ENCODE measurements around the gene C10orf53. TPM values are rescaled to one million over a fixed set of nuclear protein-coding genes. Genes with fewer than 3 reads are reported as not detected.

The C10orf53 gene, protein sequence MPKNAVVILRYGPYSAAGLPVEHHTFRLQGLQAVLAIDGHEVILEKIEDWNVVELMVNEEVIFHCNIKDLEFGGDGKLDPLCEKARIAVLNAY
- total RNA-seq, result not detected

DNA sequence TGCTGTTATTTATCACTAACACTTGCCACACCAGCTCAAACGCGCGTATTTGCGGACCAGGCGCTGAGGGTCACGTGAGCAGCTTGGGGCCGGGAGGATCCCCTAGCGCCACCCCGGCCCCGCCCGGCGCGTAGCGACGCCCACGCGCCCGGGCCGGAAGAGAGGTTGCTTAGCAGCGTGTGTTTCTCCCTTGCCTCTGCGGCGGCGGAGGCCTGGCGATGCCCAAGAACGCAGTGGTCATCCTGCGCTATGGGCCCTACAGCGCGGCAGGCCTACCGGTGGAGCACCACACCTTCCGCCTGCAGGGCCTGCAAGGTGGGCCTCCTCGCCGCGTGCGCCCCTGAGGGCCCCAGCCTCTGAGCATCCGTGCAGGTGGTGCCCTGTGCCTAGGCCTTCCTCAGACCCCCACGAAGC is at the start of gene C10orf53:
TSS of gene C10orf53 (plus strand) at position 172 of the 414 bp plus-strand sequence. CDS start at position 219, 47 bp downstream.
- Mint-ChIP-seq H3K4me1 (ENCODE audit: low read depth) (peaks cover 1% of the 10 kb centered on the region), H3K9me3 (peaks cover 24% of the 10 kb centered on the region), H3K36me3 (ENCODE audit: insufficient read depth) (peaks cover 3% of the 10 kb centered on the region), H3K27me3 (ENCODE audit: low read depth) (peaks cover 29% of the 10 kb centered on the region), H3K4me3 (no peak within 1 kb of the TSS)
- ATAC-seq, result peak in 1 of 2 donors; percentile 53
- DNase-seq, result no peak

DNA sequence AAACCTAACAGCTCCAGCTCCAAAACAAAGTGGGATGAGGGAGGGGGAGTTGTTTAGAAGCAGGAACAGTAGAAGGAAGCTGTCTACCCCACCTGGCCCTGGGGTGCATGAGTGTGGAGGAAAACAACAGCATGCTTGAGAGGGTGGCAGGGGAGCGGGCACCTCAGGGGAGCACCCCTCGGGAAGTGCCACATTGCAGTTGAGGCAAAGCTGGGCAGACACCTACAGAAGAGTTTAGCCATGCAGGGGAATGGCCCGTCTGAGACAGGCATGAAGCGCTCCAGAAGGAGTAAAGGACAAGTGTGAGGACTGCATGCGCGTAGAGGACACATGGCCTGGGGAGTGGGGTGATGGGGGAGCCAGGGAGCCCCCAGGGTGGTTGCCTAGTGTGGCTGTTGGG is 47.5 kb upstream of the C10orf53 start:
- DNase-seq, result no peak
- no peaks in the 10 kb centered on the region for H3K36me3 Mint-ChIP-seq (ENCODE audit: insufficient read depth)
- no peaks in the 10 kb centered on the region for H3K4me1 Mint-ChIP-seq (ENCODE audit: low read depth)
- no peaks in the 10 kb centered on the region for H3K9me3 Mint-ChIP-seq
- H3K4me3 Mint-ChIP-seq, result no peak overlapping the region
- H3K27me3 Mint-ChIP-seq (ENCODE audit: low read depth), result no peaks in the 10 kb centered on the region
- no peak for ATAC-seq

DNA sequence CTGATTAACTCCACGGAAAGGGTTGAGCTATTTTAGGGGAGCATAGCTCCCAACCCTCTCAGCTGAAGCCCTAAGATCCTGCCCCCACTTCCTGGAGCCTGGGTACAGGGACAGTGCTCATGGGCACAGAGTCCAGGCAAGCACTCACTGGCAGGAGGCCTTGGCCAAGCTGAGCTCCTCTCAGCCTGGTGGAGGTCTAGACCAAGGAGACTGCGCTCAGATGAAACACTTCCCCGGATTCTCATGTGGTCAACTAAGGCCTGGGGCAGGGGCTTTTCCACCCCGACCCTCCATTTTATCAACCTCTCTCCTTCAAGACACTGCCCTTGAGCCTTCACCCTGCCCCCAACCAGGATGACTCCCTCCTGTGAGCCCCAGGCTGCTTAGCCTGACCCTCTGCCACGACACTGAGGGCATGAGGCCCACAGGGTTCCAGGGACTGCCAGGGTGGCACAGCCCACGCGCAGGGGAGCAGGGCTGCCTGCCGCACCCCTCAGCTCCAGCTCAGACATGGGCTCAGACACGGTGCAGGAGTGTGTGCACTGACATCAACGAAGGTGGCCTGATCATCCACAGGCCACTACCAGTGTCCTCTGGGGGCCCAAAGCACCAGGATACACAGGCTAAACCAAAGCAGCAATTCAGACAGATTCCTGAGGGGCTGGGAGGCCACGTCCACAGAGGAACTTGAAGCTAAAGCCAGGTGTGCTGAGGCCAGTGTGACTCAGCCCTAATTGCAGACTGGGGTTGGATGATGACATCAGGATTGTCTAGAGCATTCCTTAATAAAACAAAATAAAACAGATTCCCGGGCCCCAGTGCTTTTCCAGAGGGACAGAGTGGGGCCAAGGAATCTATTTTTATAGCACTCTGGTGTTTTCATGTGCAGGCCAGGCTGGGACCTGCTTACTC is 46.8 kb upstream of the C10orf53 start:
- H3K9me3 Mint-ChIP-seq, result no peaks in the 10 kb centered on the region
- no peaks in the 10 kb centered on the region for H3K4me1 Mint-ChIP-seq (ENCODE audit: low read depth)
- no peak for DNase-seq
- no peaks in the 10 kb centered on the region for H3K36me3 Mint-ChIP-seq (ENCODE audit: insufficient read depth)
- H3K27me3 Mint-ChIP-seq (ENCODE audit: low read depth), result no peaks in the 10 kb centered on the region
- H3K4me3 Mint-ChIP-seq, result no peak overlapping the region
- no peak for ATAC-seq

DNA sequence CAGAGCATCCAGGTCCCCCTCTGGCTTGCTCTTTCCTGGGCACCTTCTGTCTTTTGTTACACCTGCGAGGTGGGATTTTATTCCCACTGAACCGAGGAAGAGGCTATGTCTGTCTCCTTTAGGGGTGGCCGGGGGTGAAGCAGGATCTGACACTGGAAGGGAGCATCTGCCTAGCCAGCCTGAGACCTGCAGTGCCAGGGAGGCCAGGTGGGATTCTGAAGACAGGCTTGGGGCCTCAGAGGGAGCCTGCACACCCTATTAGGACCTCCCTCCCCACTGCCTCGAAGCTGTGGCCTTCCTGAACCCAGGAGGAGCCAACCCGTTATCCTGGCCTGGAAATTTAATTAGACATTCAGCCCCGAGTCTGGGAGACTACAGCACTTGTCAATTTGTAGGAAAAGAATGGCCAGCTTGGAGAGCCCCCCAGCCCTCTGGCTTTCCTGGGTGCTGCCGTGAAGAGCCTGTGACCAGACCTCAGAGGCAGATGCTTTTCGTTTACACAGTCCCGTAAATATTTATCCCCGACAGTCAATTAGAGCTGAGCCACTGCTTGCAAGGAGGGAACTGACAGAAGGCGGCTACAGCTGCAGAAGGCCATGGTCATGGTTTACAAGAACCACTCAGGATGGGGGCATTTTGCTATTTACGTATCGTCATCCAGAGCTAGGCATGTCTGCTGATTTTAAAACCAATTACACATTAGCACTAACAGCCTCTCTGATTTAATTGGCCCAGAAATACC is 46.0 kb upstream of the C10orf53 start:
- H3K4me3 Mint-ChIP-seq, result no peak overlapping the region
- no peaks in the 10 kb centered on the region for H3K27me3 Mint-ChIP-seq (ENCODE audit: low read depth)
- ATAC-seq, result no peak
- no peaks in the 10 kb centered on the region for H3K4me1 Mint-ChIP-seq (ENCODE audit: low read depth)
- no peaks in the 10 kb centered on the region for H3K9me3 Mint-ChIP-seq
- no peaks in the 10 kb centered on the region for H3K36me3 Mint-ChIP-seq (ENCODE audit: insufficient read depth)
- DNase-seq, result no peak

DNA sequence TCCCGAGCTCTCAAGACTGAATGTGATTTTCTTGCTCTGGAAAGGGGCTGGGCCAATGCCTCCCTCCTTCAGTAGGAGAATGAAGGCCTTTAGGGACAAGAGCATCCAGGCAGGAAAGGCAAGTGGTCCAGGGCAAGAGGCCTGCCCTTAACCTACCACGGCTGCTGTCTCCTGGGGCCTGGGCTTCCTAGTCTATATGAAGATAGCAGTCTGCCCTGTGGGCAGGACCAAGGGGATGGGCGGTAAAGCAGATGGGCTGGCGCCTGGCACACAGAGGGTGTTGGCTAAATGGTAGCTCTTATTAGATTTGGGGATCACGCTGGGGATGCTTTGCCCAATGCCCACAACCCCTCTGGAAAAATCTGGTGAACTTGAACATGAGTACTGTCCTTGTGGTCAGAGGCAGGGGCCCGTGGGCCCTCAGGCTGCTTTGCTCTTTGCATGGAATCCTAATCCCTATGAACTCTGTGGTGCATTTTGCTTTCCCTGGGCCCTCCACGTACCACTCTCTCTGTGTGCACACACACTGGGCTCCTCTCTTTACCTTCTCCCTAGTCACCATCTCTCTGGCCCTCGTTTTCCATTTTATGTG is 45.3 kb upstream of the C10orf53 start:
- ATAC-seq (no peak), DNase-seq (no peak)
- H3K36me3 Mint-ChIP-seq (ENCODE audit: insufficient read depth), result no peaks in the 10 kb centered on the region
- no peaks in the 10 kb centered on the region for H3K27me3 Mint-ChIP-seq (ENCODE audit: low read depth)
- no peaks in the 10 kb centered on the region for H3K4me1 Mint-ChIP-seq (ENCODE audit: low read depth)
- no peak overlapping the region for H3K4me3 Mint-ChIP-seq
- H3K9me3 Mint-ChIP-seq, result no peaks in the 10 kb centered on the region

DNA sequence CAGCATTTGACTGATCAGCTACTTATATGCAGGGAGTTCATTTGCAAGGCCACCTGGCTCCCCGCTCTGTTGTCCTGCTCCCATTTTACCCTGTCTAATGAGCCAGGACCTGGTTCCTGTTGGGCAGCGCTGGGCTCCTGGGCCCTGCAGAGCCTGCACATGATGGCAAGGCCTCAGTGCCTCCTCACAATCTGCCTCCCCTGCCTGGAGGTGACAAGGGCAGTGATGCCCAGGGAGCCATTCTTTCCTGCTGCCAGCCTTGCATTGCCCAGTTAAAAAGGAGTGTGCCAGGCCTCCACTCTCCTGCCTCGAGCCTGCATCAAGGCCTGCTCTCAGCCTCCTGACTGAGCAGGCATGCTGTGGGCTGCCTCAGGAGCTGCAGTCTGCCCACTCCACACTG is 37.1 kb upstream of the C10orf53 start:
- DNase-seq (no peak), ATAC-seq (no peak)
- Mint-ChIP-seq H3K27me3 (ENCODE audit: low read depth) (peaks cover 32% of the 10 kb centered on the region), H3K9me3 (no peaks in the 10 kb centered on the region), H3K4me1 (ENCODE audit: low read depth) (no peaks in the 10 kb centered on the region), H3K4me3 (no peak overlapping the region), H3K36me3 (ENCODE audit: insufficient read depth) (no peaks in the 10 kb centered on the region)

DNA sequence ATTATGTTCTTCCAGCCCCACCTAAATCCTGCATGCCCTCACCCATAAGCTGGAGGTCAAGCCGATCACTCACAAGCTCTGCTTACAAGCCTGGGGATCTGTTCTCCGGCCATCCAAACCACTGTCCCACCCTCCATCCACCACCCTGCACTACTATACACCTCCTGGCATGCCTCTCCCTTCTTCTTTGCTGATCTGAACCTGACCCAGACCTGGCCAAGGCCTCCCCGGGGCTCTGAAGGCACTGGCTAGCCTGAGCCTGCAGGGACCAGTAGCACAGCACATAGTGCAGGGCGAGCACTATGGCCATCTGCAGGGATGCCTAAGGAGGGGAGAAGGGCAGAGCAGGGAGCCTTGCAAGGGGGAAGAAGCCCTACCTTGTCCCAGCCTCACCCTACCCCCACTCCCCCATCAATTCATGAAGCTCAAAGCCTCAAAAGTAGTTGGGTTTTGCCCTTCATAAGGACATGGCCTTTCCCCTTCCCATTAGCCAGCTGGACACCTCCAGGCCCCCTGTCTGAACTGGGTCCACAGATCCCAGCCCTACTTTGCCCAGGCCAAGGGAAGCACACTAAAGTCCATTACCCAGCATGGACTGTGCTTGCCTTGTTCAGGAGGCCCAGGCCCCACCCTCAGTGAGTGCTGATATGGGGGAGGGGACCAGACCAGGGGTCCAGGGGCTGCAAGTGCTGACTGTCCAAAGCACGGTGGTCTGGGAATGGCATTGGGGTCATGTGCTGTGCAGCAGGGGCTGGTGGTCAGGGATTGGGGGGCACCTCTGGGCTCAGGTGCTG is 36.0 kb upstream of the C10orf53 start:
- Mint-ChIP-seq H3K4me1 (ENCODE audit: low read depth) (peaks cover 2% of the 10 kb centered on the region), H3K9me3 (no peaks in the 10 kb centered on the region), H3K36me3 (ENCODE audit: insufficient read depth) (no peaks in the 10 kb centered on the region), H3K4me3 (no peak overlapping the region), H3K27me3 (ENCODE audit: low read depth) (peaks cover 32% of the 10 kb centered on the region)
- DNase-seq, result no peak
- no peak for ATAC-seq

DNA sequence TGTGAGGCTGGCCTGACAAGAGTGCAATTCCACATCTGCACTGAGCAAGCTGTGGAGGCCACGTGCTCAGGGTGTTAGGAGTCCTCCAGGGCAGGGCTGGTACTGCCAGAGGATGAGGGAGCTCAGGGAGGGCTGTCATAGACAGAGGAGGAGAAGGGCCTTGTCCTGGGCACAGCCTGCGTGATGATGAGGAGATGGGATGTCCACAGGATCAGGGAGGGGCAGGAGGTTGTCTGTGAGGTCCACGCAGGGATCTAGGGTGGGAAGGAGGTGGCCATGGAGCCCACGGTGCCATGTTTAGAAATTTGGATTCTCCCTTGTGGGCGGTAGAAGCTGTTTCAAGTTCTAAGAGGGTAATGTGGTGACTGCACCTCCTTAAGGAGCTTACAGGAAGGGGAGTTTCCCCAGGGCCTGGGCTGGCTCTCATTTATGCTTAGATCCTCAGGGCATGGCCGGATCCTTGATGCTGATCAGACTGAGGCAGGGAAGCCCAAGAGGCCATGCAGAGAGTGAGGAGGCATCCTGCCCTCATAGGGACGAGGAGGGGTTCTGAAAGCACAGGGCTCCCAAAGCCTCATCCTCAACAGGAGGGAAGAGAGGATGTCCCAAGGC is 35.3 kb upstream of the C10orf53 start:
- Mint-ChIP-seq H3K9me3 (no peaks in the 10 kb centered on the region), H3K36me3 (ENCODE audit: insufficient read depth) (no peaks in the 10 kb centered on the region), H3K4me3 (no peak overlapping the region), H3K27me3 (ENCODE audit: low read depth) (peaks cover 32% of the 10 kb centered on the region), H3K4me1 (ENCODE audit: low read depth) (peaks cover 3% of the 10 kb centered on the region)
- no peak for ATAC-seq
- no peak for DNase-seq

DNA sequence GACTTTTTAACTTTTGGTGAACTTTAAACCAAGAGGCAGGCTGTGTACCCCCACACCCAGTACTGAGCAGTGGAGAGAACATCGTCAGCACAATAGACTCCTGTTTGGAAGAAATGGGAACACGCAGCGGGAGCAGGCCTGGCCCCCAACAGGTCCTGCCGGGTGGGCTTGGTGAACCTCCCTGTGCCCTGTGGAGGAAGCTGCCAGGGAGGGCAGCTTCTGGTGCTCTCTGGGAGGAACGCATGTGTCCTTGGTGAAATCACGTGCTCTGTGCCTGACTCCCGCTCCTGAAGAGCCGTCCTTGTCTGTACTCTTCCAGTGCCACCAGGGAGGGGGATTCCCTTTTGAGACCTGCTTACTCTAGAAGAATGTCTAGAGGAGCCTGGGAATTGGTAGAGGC is 34.0 kb upstream of the C10orf53 start:
- no peaks in the 10 kb centered on the region for H3K36me3 Mint-ChIP-seq (ENCODE audit: insufficient read depth)
- no peak for DNase-seq
- H3K4me3 Mint-ChIP-seq, result no peak overlapping the region
- H3K9me3 Mint-ChIP-seq, result no peaks in the 10 kb centered on the region
- peaks cover 8% of the 10 kb centered on the region for H3K4me1 Mint-ChIP-seq (ENCODE audit: low read depth)
- no peak for ATAC-seq
- H3K27me3 Mint-ChIP-seq (ENCODE audit: low read depth), result peaks cover 32% of the 10 kb centered on the region

DNA sequence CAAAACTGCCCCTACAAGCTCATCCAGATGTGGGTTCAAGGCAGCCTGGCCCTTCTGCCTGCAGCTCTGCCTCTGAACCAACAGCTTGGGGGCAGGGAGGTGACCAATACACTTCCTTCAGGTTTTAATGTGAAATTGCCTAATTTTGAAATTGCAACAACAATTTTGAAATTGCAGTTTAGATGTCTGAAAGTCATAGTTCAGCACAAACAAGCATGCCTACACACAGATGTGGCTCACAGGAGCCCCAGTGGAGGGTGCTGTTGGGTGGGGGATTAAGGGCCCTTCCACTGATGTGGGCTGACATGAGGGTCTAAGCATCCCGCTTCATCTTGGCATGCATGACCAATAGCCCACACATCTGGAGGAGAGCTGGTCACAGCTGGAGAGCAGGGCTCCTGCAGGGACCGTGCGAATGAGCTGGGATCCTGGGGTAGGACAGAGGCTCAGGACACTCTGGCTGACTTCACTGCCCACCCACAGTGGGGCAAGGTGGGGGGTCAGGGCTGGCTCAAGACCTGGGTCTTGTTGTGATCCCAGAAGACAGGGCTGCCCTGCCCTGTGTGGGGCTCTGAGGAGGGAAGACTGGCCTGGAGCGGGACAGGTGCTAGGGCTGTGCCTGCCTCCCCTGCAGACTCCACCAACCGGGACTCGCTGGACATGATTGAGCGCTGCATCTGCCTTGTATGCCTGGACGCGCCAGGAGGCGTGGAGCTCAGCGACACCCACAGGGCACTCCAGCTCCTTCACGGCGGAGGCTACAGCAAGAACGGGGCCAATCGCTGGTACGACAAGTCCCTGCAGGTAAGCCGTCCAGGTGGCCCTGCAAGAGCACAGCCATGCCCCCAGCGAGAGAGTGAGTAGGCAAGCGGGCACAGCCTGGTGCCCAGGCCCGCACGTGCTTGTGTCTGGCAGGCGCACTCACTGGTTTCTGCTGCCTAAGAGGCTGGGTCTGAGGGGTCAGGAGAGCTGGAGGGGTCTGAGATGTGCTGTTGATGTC is 33.3 kb upstream of the C10orf53 start:
- H3K27me3 Mint-ChIP-seq (ENCODE audit: low read depth), result peaks cover 26% of the 10 kb centered on the region
- no peaks in the 10 kb centered on the region for H3K36me3 Mint-ChIP-seq (ENCODE audit: insufficient read depth)
- H3K9me3 Mint-ChIP-seq, result no peaks in the 10 kb centered on the region
- no peak for DNase-seq
- ATAC-seq, result no peak
- H3K4me1 Mint-ChIP-seq (ENCODE audit: low read depth), result peaks cover 8% of the 10 kb centered on the region
- H3K4me3 Mint-ChIP-seq, result no peak overlapping the region

DNA sequence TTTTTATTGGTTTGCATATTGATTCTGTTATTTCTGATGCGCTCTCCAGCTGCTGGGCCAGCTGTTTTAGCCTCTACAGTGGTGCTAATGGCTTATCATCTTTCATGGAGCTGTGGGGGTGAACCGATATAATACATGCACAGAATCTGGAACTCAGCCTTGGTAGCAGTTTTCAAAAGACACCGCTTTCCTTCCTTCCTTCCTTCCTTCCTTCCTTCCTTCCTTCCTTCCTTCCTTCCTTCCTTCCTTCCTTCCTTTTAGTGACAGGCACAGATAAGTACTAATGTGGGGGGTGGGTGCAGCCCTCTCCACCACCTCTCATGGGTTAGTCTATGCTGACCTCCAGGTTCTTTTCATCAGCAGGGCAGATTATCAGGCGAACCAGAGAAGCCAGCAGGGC is 31.9 kb upstream of the C10orf53 start:
- peaks cover 21% of the 10 kb centered on the region for H3K27me3 Mint-ChIP-seq (ENCODE audit: low read depth)
- no peaks in the 10 kb centered on the region for H3K9me3 Mint-ChIP-seq
- no peak overlapping the region for H3K4me3 Mint-ChIP-seq
- ATAC-seq (no peak), DNase-seq (no peak)
- peaks cover 8% of the 10 kb centered on the region for H3K4me1 Mint-ChIP-seq (ENCODE audit: low read depth)
- no peaks in the 10 kb centered on the region for H3K36me3 Mint-ChIP-seq (ENCODE audit: insufficient read depth)

DNA sequence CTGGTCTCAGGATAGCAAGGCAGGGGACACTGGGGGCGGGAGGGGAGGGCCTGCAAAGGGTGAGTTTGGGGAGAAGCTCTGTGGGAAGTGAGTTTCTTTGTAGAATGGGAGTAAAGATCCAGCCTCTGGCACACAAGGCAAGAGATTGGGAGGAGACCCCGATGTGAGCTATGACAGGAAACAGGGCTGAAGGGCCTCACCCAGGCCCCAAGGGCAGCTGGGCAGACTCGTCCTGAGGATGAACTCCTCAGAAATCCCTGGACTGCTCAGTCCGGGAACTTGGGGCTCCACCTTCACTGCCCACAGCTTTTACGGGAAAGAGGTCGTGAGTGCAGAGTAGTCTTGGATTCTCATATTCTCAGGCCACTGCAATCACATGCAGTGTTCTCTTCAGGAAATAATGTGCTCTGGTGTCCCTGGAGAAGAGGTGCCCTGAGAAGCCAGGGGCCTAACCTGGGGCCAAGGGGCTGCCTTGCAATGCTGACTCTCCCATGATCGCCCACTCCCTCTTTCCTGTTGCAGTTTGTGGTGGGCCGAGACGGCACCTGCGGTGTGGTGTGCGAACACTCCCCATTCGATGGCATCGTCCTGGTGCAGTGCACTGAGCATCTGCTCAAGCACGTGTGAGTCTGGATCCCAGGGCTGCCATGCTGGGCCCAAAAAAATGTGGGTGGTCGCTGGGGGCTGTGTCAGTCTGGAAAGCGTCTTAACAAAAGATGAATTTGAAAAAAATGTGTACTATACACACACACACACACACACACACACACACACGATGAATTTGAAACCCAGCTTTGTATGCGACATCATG is 31.3 kb upstream of the C10orf53 start:
- H3K36me3 Mint-ChIP-seq (ENCODE audit: insufficient read depth), result no peaks in the 10 kb centered on the region
- peaks cover 8% of the 10 kb centered on the region for H3K4me1 Mint-ChIP-seq (ENCODE audit: low read depth)
- H3K9me3 Mint-ChIP-seq, result no peaks in the 10 kb centered on the region
- no peak for DNase-seq
- ATAC-seq, result no peak
- peaks cover 16% of the 10 kb centered on the region for H3K27me3 Mint-ChIP-seq (ENCODE audit: low read depth)
- H3K4me3 Mint-ChIP-seq, result no peak overlapping the region

Data from activated T-cell treated with anti-CD3 and anti-CD28 coated beads, Interleukin-2, amount 50 U/mL, for 4 hours (primary cell).